Left ventricle myocardium inferior (tissue), 1 donor: ENCODE measurements around the gene KCNK7. TPM values are rescaled to one million over a fixed set of nuclear protein-coding genes. Genes with fewer than 3 reads are reported as not detected.
A peak's percentile ranks its signal among the peaks of the same experiment; 100 is the strongest.

Experiments
- DNase-seq: peaks from one replicate; pipeline ENCODE4 v3.0.0-alpha.2; 2020
- H3K27ac ChIP-seq: fragments of 200-600 bp; replicated peaks from 2 replicates; pipeline ENCODE4 v1.8.0; 2021
- H3K27me3 ChIP-seq: fragments of 200-600 bp; 2 replicates; pipeline ENCODE4 v1.8.0; 2021; ENCODE audit warnings: low read depth
- H3K36me3 ChIP-seq: fragments of 200-600 bp; 2 replicates; pipeline ENCODE4 v1.8.0; 2021
- H3K4me1 ChIP-seq: fragments of 200-600 bp; 2 replicates; pipeline ENCODE4 v1.8.0; 2021
- H3K4me3 ChIP-seq: fragments of 200-600 bp; 2 replicates; pipeline ENCODE4 v1.8.0; 2021; ENCODE audit warnings: mild to moderate bottlenecking, moderate library complexity
- H3K9me3 ChIP-seq: fragments of 200-600 bp; replicated peaks from 2 replicates; pipeline ENCODE4 v1.8.0; 2021
- CTCF ChIP-seq: fragments of 200-600 bp; IDR thresholded peaks from 2 replicates; pipeline ENCODE4 v1.8.0; 2021; ENCODE audit warnings: antibody characterized with exemption, mild to moderate bottlenecking, borderline replicate concordance
- intact Hi-C: fragments of 100-400 bp; cut with micrococcal nuclease; formaldehyde crosslinking; loops from one replicate; pipeline ENCODE4 v1.11.0; 2022
- total RNA-seq: library from RNA; stranded (reverse); fragmentation: NEBNext Ultra II Directional; extraction: Animal tissue kit (Norgen Biotek cat#: 25700); gene quantifications from one replicate; pipeline ENCODE4 v1.2.1, GENCODE V29; 2021
- donor health status: DM: no; HTN: yes; CAD: no; lungs with severe emphysema.

Gene KCNK7
- total RNA-seq, 1 donor from 2014 or later: 0.85 TPM

GRCh38 chr11:65578667-65579066 is 16.9 kb downstream of the KCNK7 start:
- H3K36me3 ChIP-seq: peaks cover 40% of the 10 kb centered on the region
- intact Hi-C loops: no loop called here

GRCh38 chr11:65578134-65578533 is 17.5 kb downstream of the KCNK7 start:
- intact Hi-C loops: no loop called here
- Histone ChIP-seq H3K36me3 (peaks cover 43% of the 10 kb centered on the region), H3K4me3 (peak overlapping the region; percentile 86)

More at GRCh38 chr11:65578667-65579066, 16.9 kb downstream of the KCNK7 start:
- Histone ChIP-seq H3K27me3 (no peaks in the 10 kb centered on the region), H3K9me3 (no peaks in the 10 kb centered on the region), H3K27ac (no peak overlapping the region), H3K4me1 (peaks cover 49% of the 10 kb centered on the region), H3K4me3 (no peak overlapping the region)
- no peak for DNase-seq
- TF ChIP-seq CTCF: no peak

GRCh38 chr11:65577756-65578109 is 17.9 kb downstream of the KCNK7 start:
- TF ChIP-seq CTCF: no peak
- H3K27me3 ChIP-seq: no peaks in the 10 kb centered on the region
- no peak for DNase-seq
- H3K9me3 ChIP-seq: no peaks in the 10 kb centered on the region
- H3K4me3 ChIP-seq: peak overlapping the region; percentile 86
- intact Hi-C loops: no loop called here
- peaks cover 58% of the 10 kb centered on the region for H3K4me1 ChIP-seq
- H3K36me3 ChIP-seq: peaks cover 43% of the 10 kb centered on the region
- peak overlapping the region; percentile 97 for H3K27ac ChIP-seq

More at GRCh38 chr11:65578134-65578533, 17.5 kb downstream of the KCNK7 start:
- H3K27me3 ChIP-seq: no peaks in the 10 kb centered on the region
- peak overlapping the region; percentile 97 for H3K27ac ChIP-seq
- DNase-seq: no peak
- TF ChIP-seq CTCF: no peak
- no peaks in the 10 kb centered on the region for H3K9me3 ChIP-seq
- peaks cover 54% of the 10 kb centered on the region for H3K4me1 ChIP-seq

- peaks cover 38% of the 10 kb centered on the region for H3K36me3 ChIP-seq
- TF ChIP-seq CTCF: no peak
- intact Hi-C loops: no loop called here
- peak overlapping the region; percentile 86 for H3K4me3 ChIP-seq
- no peaks in the 10 kb centered on the region for H3K9me3 ChIP-seq
- peaks cover 60% of the 10 kb centered on the region for H3K4me1 ChIP-seq
- H3K27me3 ChIP-seq: no peaks in the 10 kb centered on the region
- H3K27ac ChIP-seq: peak overlapping the region; percentile 97
- DNase-seq: peak; percentile 55
These were observed 18.5 kb downstream of the KCNK7 start for GRCh38 chr11:65576867-65577755.

- peaks cover 30% of the 10 kb centered on the region for H3K36me3 ChIP-seq
- no peak for DNase-seq
- no peaks in the 10 kb centered on the region for H3K27me3 ChIP-seq
- peak overlapping the region; percentile 97 for H3K27ac ChIP-seq
- intact Hi-C loops: no loop called here
- TF ChIP-seq CTCF: no peak
- H3K4me1 ChIP-seq: peaks cover 68% of the 10 kb centered on the region
- H3K4me3 ChIP-seq: peak overlapping the region; percentile 86
- H3K9me3 ChIP-seq: no peaks in the 10 kb centered on the region
These were observed 19.3 kb downstream of the KCNK7 start for GRCh38 chr11:65576232-65576866.
